ENCODE results near the gene EFNA3. TPM values are rescaled to one million over a fixed set of nuclear protein-coding genes. Genes with fewer than 3 reads are reported as not detected.
A peak's percentile ranks its signal among the peaks of the same experiment; 100 is the strongest.

The EFNA3 gene
- total RNA-seq, 1 experiment from 2014 or later: 3.5 TPM

- no peak overlapping the region for H3K27ac ChIP-seq
- peaks cover 34% of the 10 kb centered on the region for H3K4me1 ChIP-seq
- DNase-seq: no peak
- peaks cover 11% of the 10 kb centered on the region; the same call in 1 of the 2 replicates for H3K27me3 ChIP-seq
- H3K9me3 ChIP-seq (replicated peaks): no peaks in the 10 kb centered on the region
- H3K4me3 ChIP-seq: no peak overlapping the region
- no peaks in the 10 kb centered on the region for H3K36me3 ChIP-seq
Observed at GRCh38 chr1:155130272-155131006, 51.8 kb downstream of the EFNA3 start.

GRCh38 chr1:155131285-155131684 is 52.6 kb downstream of the EFNA3 start:
- H3K27ac ChIP-seq: no peak overlapping the region
- peaks cover 8% of the 10 kb centered on the region; the same call in 1 of the 2 replicates for H3K27me3 ChIP-seq
- H3K36me3 ChIP-seq: no peaks in the 10 kb centered on the region
- H3K4me3 ChIP-seq: no peak overlapping the region
- H3K9me3 ChIP-seq (replicated peaks): no peaks in the 10 kb centered on the region
- DNase-seq: no peak
- H3K4me1 ChIP-seq: peaks cover 26% of the 10 kb centered on the region

GRCh38 chr1:155131856-155132255 is 53.2 kb downstream of the EFNA3 start:
- Histone ChIP-seq H3K27me3 (peaks cover 8% of the 10 kb centered on the region; the same call in 1 of the 2 replicates), H3K36me3 (no peaks in the 10 kb centered on the region), H3K4me1 (peaks cover 22% of the 10 kb centered on the region), H3K27ac (no peak overlapping the region), H3K4me3 (no peak overlapping the region), H3K9me3 (replicated peaks) (no peaks in the 10 kb centered on the region)
- no peak for DNase-seq

GRCh38 chr1:155133799-155134281 is 55.2 kb downstream of the EFNA3 start:
- peaks cover under 1% of the 10 kb centered on the region; the same call in 1 of the 2 replicates for H3K27me3 ChIP-seq
- H3K27ac ChIP-seq: no peak overlapping the region
- no peaks in the 10 kb centered on the region for H3K36me3 ChIP-seq
- H3K4me3 ChIP-seq: no peak overlapping the region
- H3K9me3 ChIP-seq (replicated peaks): no peaks in the 10 kb centered on the region
- DNase-seq: no peak
- peaks cover 13% of the 10 kb centered on the region for H3K4me1 ChIP-seq

GRCh38 chr1:155134322-155134721 is 55.7 kb downstream of the EFNA3 start:
- H3K27ac ChIP-seq: peak overlapping the region; percentile 59; the same call in 1 of the 2 replicates

GRCh38 chr1:155134880-155135414 is 56.3 kb downstream of the EFNA3 start:
- no peaks in the 10 kb centered on the region for H3K27me3 ChIP-seq
- peak overlapping the region; percentile 62 for H3K4me3 ChIP-seq
- peaks cover 2% of the 10 kb centered on the region; the same call in 1 of the 2 replicates for H3K4me1 ChIP-seq
- H3K27ac ChIP-seq: peak overlapping the region; percentile 59
- H3K9me3 ChIP-seq (replicated peaks): no peaks in the 10 kb centered on the region
- DNase-seq: peak; percentile 70 to 76
- no peaks in the 10 kb centered on the region for H3K36me3 ChIP-seq

More at GRCh38 chr1:155134322-155134721, 55.7 kb downstream of the EFNA3 start:
- DNase-seq: no peak
- Histone ChIP-seq H3K27me3 (no peaks in the 10 kb centered on the region), H3K4me1 (peaks cover 8% of the 10 kb centered on the region; the same call in 1 of the 2 replicates), H3K4me3 (no peak overlapping the region), H3K9me3 (replicated peaks) (no peaks in the 10 kb centered on the region), H3K36me3 (no peaks in the 10 kb centered on the region)

- peak within 1 kb of the TSS; percentile 59 for H3K27ac ChIP-seq
- DNase-seq: peak; percentile 94 to 96
- H3K27me3 ChIP-seq: no peaks in the 10 kb centered on the region
- peak within 1 kb of the TSS; percentile 62 for H3K4me3 ChIP-seq
- H3K9me3 ChIP-seq (replicated peaks): no peaks in the 10 kb centered on the region
- no peaks in the 10 kb centered on the region; the same call in 1 of the 2 replicates for H3K4me1 ChIP-seq
- no peaks in the 10 kb centered on the region for H3K36me3 ChIP-seq
Observed at GRCh38 chr1:155135415-155136028, 56.9 kb downstream of the EFNA3 start, which contains the start of gene SLC50A1. Gene SLC50A1, plus strand, starts transcription at chr1:155135852. Its CDS starts 60 bp downstream, at chr1:155135912.

GRCh38 chr1:155136748-155137147 is 58.1 kb downstream of the EFNA3 start:
- H3K27me3 ChIP-seq: no peaks in the 10 kb centered on the region
- no peak for DNase-seq
- H3K9me3 ChIP-seq (replicated peaks): no peaks in the 10 kb centered on the region
- H3K4me3 ChIP-seq: peak overlapping the region; percentile 62
- no peak overlapping the region; the same call in 1 of the 2 replicates for H3K27ac ChIP-seq
- no peaks in the 10 kb centered on the region; the same call in 1 of the 2 replicates for H3K4me1 ChIP-seq
- H3K36me3 ChIP-seq: no peaks in the 10 kb centered on the region

Other genes with a start within 250 kb of the EFNA3 start
- gene KCNN3, start 208.6 kb upstream of the EFNA3 start, total RNA-seq (2014; rRNA removed; shearing (Covaris generic)): 27.7 and 29.3 TPM in 2 replicates
- 4.6 and 4.9 TPM in 2 replicates for gene PMVK, start 142.1 kb upstream of the EFNA3 start, total RNA-seq (2014; rRNA removed; shearing (Covaris generic))
- 40.2 TPM in 2 replicates for gene PBXIP1, start 122.7 kb upstream of the EFNA3 start, total RNA-seq (2014; rRNA removed; shearing (Covaris generic))
- gene PYGO2, start 117.1 kb upstream of the EFNA3 start, total RNA-seq (2014; rRNA removed; shearing (Covaris generic)): 29.4 and 29.8 TPM in 2 replicates
- gene SHC1, start 108.1 kb upstream of the EFNA3 start, total RNA-seq (2014; rRNA removed; shearing (Covaris generic)): 102 and 110 TPM in 2 replicates
- 299 and 303 TPM in 2 replicates for gene CKS1B, start 104.2 kb upstream of the EFNA3 start, total RNA-seq (2014; rRNA removed; shearing (Covaris generic))
- gene FLAD1, start 95.5 kb upstream of the EFNA3 start, total RNA-seq (2014; rRNA removed; shearing (Covaris generic)): 25.6 and 28.0 TPM in 2 replicates
- gene LENEP, start 85.3 kb upstream of the EFNA3 start, total RNA-seq (2014; rRNA removed; shearing (Covaris generic)): not detected in 2 replicates
- 4.8 and 5.6 TPM in 2 replicates for gene ZBTB7B, start 76.0 kb upstream of the EFNA3 start, total RNA-seq (2014; rRNA removed; shearing (Covaris generic))
- not detected in 2 replicates for gene DCST2, start 45.1 kb upstream of the EFNA3 start, total RNA-seq (2014; rRNA removed; shearing (Covaris generic))
- gene DCST1, start 45.0 kb upstream of the EFNA3 start, total RNA-seq (2014; rRNA removed; shearing (Covaris generic)): not detected in 2 replicates
- 16.9 and 18.3 TPM in 2 replicates for gene ADAM15, start 27.5 kb upstream of the EFNA3 start, total RNA-seq (2014; rRNA removed; shearing (Covaris generic))
- 15.3 and 17.8 TPM in 2 replicates for gene EFNA4, start 15.1 kb upstream of the EFNA3 start, total RNA-seq (2014; rRNA removed; shearing (Covaris generic))
- 1.8 and 2.2 TPM in 2 replicates for gene EFNA1, start 49.0 kb downstream of the EFNA3 start, total RNA-seq (2014; rRNA removed; shearing (Covaris generic))
- 12.9 and 14.8 TPM in 2 replicates for gene SLC50A1, start 57.0 kb downstream of the EFNA3 start, total RNA-seq (2014; rRNA removed; shearing (Covaris generic))
- gene DPM3, start 61.7 kb downstream of the EFNA3 start, total RNA-seq (2014; rRNA removed; shearing (Covaris generic)): 16.1 and 16.8 TPM in 2 replicates
- gene KRTCAP2, start 94.5 kb downstream of the EFNA3 start, total RNA-seq (2014; rRNA removed; shearing (Covaris generic)): 84.2 and 90.9 TPM in 2 replicates
- gene TRIM46, start 95.0 kb downstream of the EFNA3 start, total RNA-seq (2014; rRNA removed; shearing (Covaris generic)): 0.79 and 1.0 TPM in 2 replicates
- 4.1 and 4.5 TPM in 2 replicates for gene THBS3, start 129.1 kb downstream of the EFNA3 start, total RNA-seq (2014; rRNA removed; shearing (Covaris generic))
- 25.2 and 31.7 TPM in 2 replicates for gene MTX1, start 129.9 kb downstream of the EFNA3 start, total RNA-seq (2014; rRNA removed; shearing (Covaris generic))
- 12.1 and 12.7 TPM in 2 replicates for gene ENTREP3, start 176.6 kb downstream of the EFNA3 start, total RNA-seq (2014; rRNA removed; shearing (Covaris generic))
- gene SCAMP3, start 183.5 kb downstream of the EFNA3 start, total RNA-seq (2014; rRNA removed; shearing (Covaris generic)): 42.1 and 43.4 TPM in 2 replicates
- gene CLK2, start 194.7 kb downstream of the EFNA3 start, total RNA-seq (2014; rRNA removed; shearing (Covaris generic)): 29.7 and 43.1 TPM in 2 replicates
- 1.6 and 1.7 TPM in 2 replicates for gene HCN3, start 198.6 kb downstream of the EFNA3 start, total RNA-seq (2014; rRNA removed; shearing (Covaris generic))
- 0.04 TPM in 1 of 2 replicates, not detected in the other for gene PKLR, start 222.6 kb downstream of the EFNA3 start, total RNA-seq (2014; rRNA removed; shearing (Covaris generic))
- 144 and 148 TPM in 2 replicates for gene FDPS, start 230.0 kb downstream of the EFNA3 start, total RNA-seq (2014; rRNA removed; shearing (Covaris generic))
- gene RUSC1, start 242.1 kb downstream of the EFNA3 start, total RNA-seq (2014; rRNA removed; shearing (Covaris generic)): 18.6 and 21.0 TPM in 2 replicates